ENCODE results near the gene KCNMA1.

DNA sequence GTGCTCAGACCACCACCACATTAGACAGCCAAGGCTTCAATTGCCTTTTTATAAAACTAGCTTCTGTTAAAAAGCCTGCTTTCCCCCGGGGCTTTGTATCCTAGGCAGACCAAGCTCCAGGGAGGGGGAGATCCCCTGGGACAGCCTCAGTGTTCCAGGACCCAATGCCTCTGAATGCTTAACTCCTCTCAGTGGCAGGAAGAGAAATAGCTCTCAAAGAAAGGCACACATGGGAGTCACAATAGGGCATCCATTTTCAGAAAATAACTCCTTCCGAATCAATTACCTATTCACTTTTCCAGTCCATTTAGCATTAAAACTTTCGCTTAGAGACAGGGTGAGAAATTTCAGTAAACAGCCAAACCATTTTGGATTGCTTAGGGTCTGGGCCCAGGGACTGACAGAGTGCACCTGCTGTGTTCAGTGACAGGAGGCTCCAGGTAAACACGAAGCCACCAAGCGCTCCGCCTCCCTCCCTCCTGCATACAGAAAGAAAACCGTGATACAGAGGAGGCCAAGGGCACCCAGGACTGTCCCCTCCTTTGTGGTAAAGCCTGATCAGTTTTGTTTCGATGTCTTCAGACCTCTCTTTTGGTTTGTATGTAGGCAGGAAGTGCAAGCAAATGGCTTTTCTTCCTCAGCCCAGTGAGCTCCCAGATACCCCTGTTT lies 599.7 kb downstream of the KCNMA1 start:
- TF ChIP-seq, protein P1, sequence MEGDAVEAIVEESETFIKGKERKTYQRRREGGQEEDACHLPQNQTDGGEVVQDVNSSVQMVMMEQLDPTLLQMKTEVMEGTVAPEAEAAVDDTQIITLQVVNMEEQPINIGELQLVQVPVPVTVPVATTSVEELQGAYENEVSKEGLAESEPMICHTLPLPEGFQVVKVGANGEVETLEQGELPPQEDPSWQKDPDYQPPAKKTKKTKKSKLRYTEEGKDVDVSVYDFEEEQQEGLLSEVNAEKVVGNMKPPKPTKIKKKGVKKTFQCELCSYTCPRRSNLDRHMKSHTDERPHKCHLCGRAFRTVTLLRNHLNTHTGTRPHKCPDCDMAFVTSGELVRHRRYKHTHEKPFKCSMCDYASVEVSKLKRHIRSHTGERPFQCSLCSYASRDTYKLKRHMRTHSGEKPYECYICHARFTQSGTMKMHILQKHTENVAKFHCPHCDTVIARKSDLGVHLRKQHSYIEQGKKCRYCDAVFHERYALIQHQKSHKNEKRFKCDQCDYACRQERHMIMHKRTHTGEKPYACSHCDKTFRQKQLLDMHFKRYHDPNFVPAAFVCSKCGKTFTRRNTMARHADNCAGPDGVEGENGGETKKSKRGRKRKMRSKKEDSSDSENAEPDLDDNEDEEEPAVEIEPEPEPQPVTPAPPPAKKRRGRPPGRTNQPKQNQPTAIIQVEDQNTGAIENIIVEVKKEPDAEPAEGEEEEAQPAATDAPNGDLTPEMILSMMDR (IDR thresholded peaks at IDR 0.05) = no peak
- TF ChIP-seq POLR2A (IDR thresholded peaks at IDR 0.05) = no peak
